ENCODE results near the gene C1QTNF4.

C1QTNF4 gene

GRCh38 chr11:47587039-47587716 is 7.0 kb downstream of the C1QTNF4 start:
- no peak overlapping the region for H3K27ac ChIP-seq (ENCODE audit: low read depth in 2 of 2, low read length in 2 of 2)

GRCh38 chr11:47586098-47586855 is 7.9 kb downstream of the C1QTNF4 start, which contains the start of gene FAM180B:
FAM180B (plus strand) TSS chr11:47586678; CDS start chr11:47586769, 91 bp downstream.
- H3K36me3 ChIP-seq (ENCODE audit: control insufficient read depth in 2 of 2, insufficient read depth in 2 of 2, low read length in 2 of 2) = peaks cover 28 to 38% of the 10 kb centered on the region in 2 donors
- no peak within 1 kb of the TSS for H3K27ac ChIP-seq (ENCODE audit: low read depth in 2 of 2, low read length in 2 of 2)
- no peak within 1 kb of the TSS for H3K9ac ChIP-seq (ENCODE audit: low read depth in 1 of 2, low read length in 2 of 2)
- H3K4me3 ChIP-seq (ENCODE audit: low read length in 2 of 2) = no peak within 1 kb of the TSS
- H3K27me3 ChIP-seq (ENCODE audit: control insufficient read depth in 2 of 2, insufficient read depth in 2 of 2, low read length in 2 of 2) = no peaks in the 10 kb centered on the region
- no peaks in the 10 kb centered on the region for H3K9me3 ChIP-seq (ENCODE audit: control insufficient read depth in 2 of 2, low read length in 2 of 2)
- peaks cover 0 to 2% of the 10 kb centered on the region in 2 donors for H3K4me1 ChIP-seq (ENCODE audit: control insufficient read depth in 2 of 2, insufficient read depth in 2 of 2, low read length in 2 of 2)

More at GRCh38 chr11:47587039-47587716, 7.0 kb downstream of the C1QTNF4 start:
- Histone ChIP-seq H3K27me3 (ENCODE audit: control insufficient read depth in 2 of 2, insufficient read depth in 2 of 2, low read length in 2 of 2) (no peaks in the 10 kb centered on the region), H3K9ac (ENCODE audit: low read depth in 1 of 2, low read length in 2 of 2) (no peak overlapping the region), H3K4me1 (ENCODE audit: control insufficient read depth in 2 of 2, insufficient read depth in 2 of 2, low read length in 2 of 2) (peaks cover 0 to 2% of the 10 kb centered on the region in 2 donors), H3K9me3 (ENCODE audit: control insufficient read depth in 2 of 2, low read length in 2 of 2) (no peaks in the 10 kb centered on the region), H3K36me3 (ENCODE audit: control insufficient read depth in 2 of 2, insufficient read depth in 2 of 2, low read length in 2 of 2) (peaks cover 20 to 29% of the 10 kb centered on the region in 2 donors), H3K4me3 (ENCODE audit: low read length in 2 of 2) (no peak overlapping the region)

- H3K9ac ChIP-seq (ENCODE audit: low read depth in 1 of 2, low read length in 2 of 2) = no peak overlapping the region
- peaks cover 32 to 44% of the 10 kb centered on the region in 2 donors for H3K36me3 ChIP-seq (ENCODE audit: control insufficient read depth in 2 of 2, insufficient read depth in 2 of 2, low read length in 2 of 2)
- H3K4me1 ChIP-seq (ENCODE audit: control insufficient read depth in 2 of 2, insufficient read depth in 2 of 2, low read length in 2 of 2) = peaks cover 7 to 12% of the 10 kb centered on the region in 2 donors
- H3K27ac ChIP-seq (ENCODE audit: low read depth in 2 of 2, low read length in 2 of 2) = no peak overlapping the region
- no peak overlapping the region for H3K4me3 ChIP-seq (ENCODE audit: low read length in 2 of 2)
- H3K27me3 ChIP-seq (ENCODE audit: control insufficient read depth in 2 of 2, insufficient read depth in 2 of 2, low read length in 2 of 2) = no peaks in the 10 kb centered on the region
- no peaks in the 10 kb centered on the region for H3K9me3 ChIP-seq (ENCODE audit: control insufficient read depth in 2 of 2, low read length in 2 of 2)
Observed at GRCh38 chr11:47583844-47584243, 10.4 kb downstream of the C1QTNF4 start.

DNA sequence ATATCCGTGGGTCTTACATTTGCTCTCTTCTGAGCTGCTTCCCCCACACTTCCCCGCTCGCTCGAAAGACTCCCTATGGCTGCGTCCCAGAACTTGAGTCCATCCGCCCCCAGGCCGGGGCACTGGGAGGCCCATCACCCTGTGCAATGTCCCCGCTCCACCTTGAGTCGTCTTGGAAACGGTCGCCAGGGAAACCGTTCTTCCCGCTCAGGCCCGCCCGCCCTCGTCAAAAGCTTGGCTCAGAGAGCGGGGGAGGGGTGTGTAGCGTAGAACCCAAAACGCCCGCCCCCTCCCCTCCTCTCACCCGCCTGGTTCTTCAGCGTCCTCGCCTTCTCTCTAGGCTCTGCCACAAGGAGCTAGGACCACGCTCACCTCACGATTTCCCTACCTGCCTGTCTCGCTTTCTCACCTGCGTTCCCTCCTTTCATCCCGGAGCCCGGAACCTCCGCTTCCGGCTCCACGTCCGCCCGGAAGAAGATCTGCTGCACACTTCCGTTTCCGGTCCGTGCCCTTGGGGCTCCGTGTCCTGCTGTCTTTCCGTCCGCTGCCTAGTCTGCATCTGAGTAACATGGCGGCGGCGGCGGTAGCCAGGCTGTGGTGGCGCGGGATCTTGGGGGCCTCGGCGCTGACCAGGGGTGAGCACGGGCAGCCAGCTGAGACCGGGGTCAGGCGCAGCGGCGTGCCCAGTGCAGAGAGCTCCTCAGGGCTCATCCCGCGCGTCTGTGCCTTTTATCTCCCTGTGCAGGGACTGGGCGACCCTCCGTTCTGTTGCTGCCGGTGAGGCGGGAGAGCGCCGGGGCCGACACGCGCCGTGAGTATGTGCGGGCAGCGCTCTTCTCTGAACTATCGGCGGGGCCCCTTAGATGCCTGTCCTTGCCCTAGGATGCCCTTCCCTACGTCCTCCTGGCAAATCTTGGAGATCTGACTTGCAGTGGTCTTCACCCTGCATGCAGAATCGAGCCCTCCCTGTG is 15.4 kb downstream of the C1QTNF4 start, which contains the start of the genes KBTBD4 and NDUFS3:
Gene KBTBD4 (minus strand): TSS at position 447 of the 971 bp plus-strand sequence. CDS start 19 bp downstream, at position 428.
Gene NDUFS3 (plus strand): TSS at position 551 of the 971 bp plus-strand sequence. CDS start 18 bp downstream, at position 569.
- Histone ChIP-seq H3K27ac (ENCODE audit: low read depth in 2 of 2, low read length in 2 of 2) (peak within 1 kb of the TSS; percentile 86 to 88), H3K4me3 (ENCODE audit: low read length in 2 of 2) (peak within 1 kb of the TSS; percentile 88 to 96), H3K4me1 (ENCODE audit: control insufficient read depth in 2 of 2, insufficient read depth in 2 of 2, low read length in 2 of 2) (peaks cover 17 to 19% of the 10 kb centered on the region in 2 donors), H3K36me3 (ENCODE audit: control insufficient read depth in 2 of 2, insufficient read depth in 2 of 2, low read length in 2 of 2) (peaks cover 26 to 44% of the 10 kb centered on the region in 2 donors), H3K9me3 (ENCODE audit: control insufficient read depth in 2 of 2, low read length in 2 of 2) (no peaks in the 10 kb centered on the region), H3K9ac (ENCODE audit: low read depth in 1 of 2, low read length in 2 of 2) (peak within 1 kb of the TSS; percentile 86 to 99), H3K27me3 (ENCODE audit: control insufficient read depth in 2 of 2, insufficient read depth in 2 of 2, low read length in 2 of 2) (no peaks in the 10 kb centered on the region)

GRCh38 chr11:47577460-47578041 is 16.7 kb downstream of the C1QTNF4 start:
- H3K9ac ChIP-seq (ENCODE audit: low read depth in 1 of 2, low read length in 2 of 2) = no peak overlapping the region
- no peak overlapping the region for H3K27ac ChIP-seq (ENCODE audit: low read depth in 2 of 2, low read length in 2 of 2)
- H3K27me3 ChIP-seq (ENCODE audit: control insufficient read depth in 2 of 2, insufficient read depth in 2 of 2, low read length in 2 of 2) = no peaks in the 10 kb centered on the region
- H3K4me1 ChIP-seq (ENCODE audit: control insufficient read depth in 2 of 2, insufficient read depth in 2 of 2, low read length in 2 of 2) = peaks cover 17 to 19% of the 10 kb centered on the region in 2 donors
- H3K4me3 ChIP-seq (ENCODE audit: low read length in 2 of 2) = peak overlapping the region; percentile 2 to 88
- H3K36me3 ChIP-seq (ENCODE audit: control insufficient read depth in 2 of 2, insufficient read depth in 2 of 2, low read length in 2 of 2) = peaks cover 28 to 44% of the 10 kb centered on the region in 2 donors
- H3K9me3 ChIP-seq (ENCODE audit: control insufficient read depth in 2 of 2, low read length in 2 of 2) = no peaks in the 10 kb centered on the region

GRCh38 chr11:47573321-47573720 is 20.9 kb downstream of the C1QTNF4 start:
- Histone ChIP-seq H3K9me3 (ENCODE audit: control insufficient read depth in 2 of 2, low read length in 2 of 2) (no peaks in the 10 kb centered on the region), H3K27ac (ENCODE audit: low read depth in 2 of 2, low read length in 2 of 2) (no peak overlapping the region), H3K36me3 (ENCODE audit: control insufficient read depth in 2 of 2, insufficient read depth in 2 of 2, low read length in 2 of 2) (peaks cover 31 to 48% of the 10 kb centered on the region in 2 donors), H3K4me3 (ENCODE audit: low read length in 2 of 2) (no peak overlapping the region), H3K9ac (ENCODE audit: low read depth in 1 of 2, low read length in 2 of 2) (no peak overlapping the region), H3K4me1 (ENCODE audit: control insufficient read depth in 2 of 2, insufficient read depth in 2 of 2, low read length in 2 of 2) (peaks cover 7 to 8% of the 10 kb centered on the region in 2 donors), H3K27me3 (ENCODE audit: control insufficient read depth in 2 of 2, insufficient read depth in 2 of 2, low read length in 2 of 2) (no peaks in the 10 kb centered on the region)

DNA sequence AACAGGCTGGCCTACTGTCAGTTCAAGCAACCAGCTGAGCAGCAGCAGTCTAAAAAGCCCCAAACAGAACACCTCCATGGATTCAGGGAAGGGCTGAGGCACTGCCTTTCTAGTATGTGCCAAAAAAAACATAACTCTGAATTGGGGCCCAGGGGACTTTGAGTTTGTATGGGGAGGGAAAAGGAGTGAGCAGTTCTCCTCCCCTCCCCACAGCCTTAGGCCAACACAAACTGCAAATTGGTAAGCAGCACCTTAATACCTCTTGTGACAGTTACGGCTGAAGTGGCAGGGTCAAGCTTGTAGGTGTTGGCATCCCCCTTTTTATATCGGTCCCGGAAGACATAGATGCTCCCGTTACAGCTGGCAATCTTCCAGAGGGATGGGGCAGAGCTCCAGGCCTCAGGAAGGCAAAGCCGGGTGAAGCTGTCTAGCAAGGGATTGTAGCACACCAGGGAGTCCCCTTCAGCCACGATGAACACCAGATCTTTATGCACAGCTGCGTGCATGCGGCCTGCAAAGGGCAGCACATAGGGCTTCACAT is 21.4 kb downstream of the C1QTNF4 start:
- Histone ChIP-seq H3K36me3 (ENCODE audit: control insufficient read depth in 2 of 2, insufficient read depth in 2 of 2, low read length in 2 of 2) (peaks cover 31 to 48% of the 10 kb centered on the region in 2 donors), H3K27ac (ENCODE audit: low read depth in 2 of 2, low read length in 2 of 2) (no peak overlapping the region), H3K9me3 (ENCODE audit: control insufficient read depth in 2 of 2, low read length in 2 of 2) (no peaks in the 10 kb centered on the region), H3K4me3 (ENCODE audit: low read length in 2 of 2) (no peak overlapping the region), H3K4me1 (ENCODE audit: control insufficient read depth in 2 of 2, insufficient read depth in 2 of 2, low read length in 2 of 2) (peaks cover 1 to 3% of the 10 kb centered on the region in 2 donors), H3K9ac (ENCODE audit: low read depth in 1 of 2, low read length in 2 of 2) (no peak overlapping the region), H3K27me3 (ENCODE audit: control insufficient read depth in 2 of 2, insufficient read depth in 2 of 2, low read length in 2 of 2) (no peaks in the 10 kb centered on the region)

- Histone ChIP-seq H3K4me1 (ENCODE audit: control insufficient read depth in 2 of 2, insufficient read depth in 2 of 2, low read length in 2 of 2) (no peaks in the 10 kb centered on the region), H3K36me3 (ENCODE audit: control insufficient read depth in 2 of 2, insufficient read depth in 2 of 2, low read length in 2 of 2) (peaks cover 31 to 41% of the 10 kb centered on the region in 2 donors), H3K27me3 (ENCODE audit: control insufficient read depth in 2 of 2, insufficient read depth in 2 of 2, low read length in 2 of 2) (no peaks in the 10 kb centered on the region), H3K27ac (ENCODE audit: low read depth in 2 of 2, low read length in 2 of 2) (no peak overlapping the region), H3K9me3 (ENCODE audit: control insufficient read depth in 2 of 2, low read length in 2 of 2) (no peaks in the 10 kb centered on the region), H3K4me3 (ENCODE audit: low read length in 2 of 2) (no peak overlapping the region), H3K9ac (ENCODE audit: low read depth in 1 of 2, low read length in 2 of 2) (no peak overlapping the region)
Observed at GRCh38 chr11:47571895-47572294, 22.3 kb downstream of the C1QTNF4 start.

GRCh38 chr11:47571357-47571729 is 22.9 kb downstream of the C1QTNF4 start:
- no peak overlapping the region for H3K9ac ChIP-seq (ENCODE audit: low read depth in 1 of 2, low read length in 2 of 2)
- no peak overlapping the region for H3K4me3 ChIP-seq (ENCODE audit: low read length in 2 of 2)
- H3K27me3 ChIP-seq (ENCODE audit: control insufficient read depth in 2 of 2, insufficient read depth in 2 of 2, low read length in 2 of 2) = no peaks in the 10 kb centered on the region
- H3K9me3 ChIP-seq (ENCODE audit: control insufficient read depth in 2 of 2, low read length in 2 of 2) = no peaks in the 10 kb centered on the region
- no peak overlapping the region for H3K27ac ChIP-seq (ENCODE audit: low read depth in 2 of 2, low read length in 2 of 2)
- H3K4me1 ChIP-seq (ENCODE audit: control insufficient read depth in 2 of 2, insufficient read depth in 2 of 2, low read length in 2 of 2) = no peaks in the 10 kb centered on the region
- peaks cover 31 to 40% of the 10 kb centered on the region in 2 donors for H3K36me3 ChIP-seq (ENCODE audit: control insufficient read depth in 2 of 2, insufficient read depth in 2 of 2, low read length in 2 of 2)
